ENCODE results near the gene EEIG2.
"Not testable (repeated sequence)": the region's sequence is repeated elsewhere in the genome, so short reads cannot be mapped to it uniquely, and the experiment has no call there.

EEIG2 gene

GRCh38 chr1:108559215-108560186 lies at the start of gene EEIG2:
Gene EEIG2, plus strand, starts transcription at chr1:108560100. Its CDS starts 329 bp downstream, at chr1:108560429.
- peak; percentile 89 for DNase-seq

GRCh38 chr1:108511764-108512163 lies 48.1 kb upstream of the EEIG2 start:
- no peak for DNase-seq

- DNase-seq, result no peak
These were observed 47.5 kb upstream of the EEIG2 start for GRCh38 chr1:108512239-108513043.

- DNase-seq, result no peak
These were observed 46.9 kb upstream of the EEIG2 start for GRCh38 chr1:108513044-108513415.

GRCh38 chr1:108513914-108514313 lies 46.0 kb upstream of the EEIG2 start:
- not testable (repeated sequence) for DNase-seq

GRCh38 chr1:108517301-108517897 lies 42.5 kb upstream of the EEIG2 start:
- not testable (repeated sequence) for DNase-seq

- no peak for DNase-seq
These were observed 37.9 kb upstream of the EEIG2 start for GRCh38 chr1:108521990-108522393.

GRCh38 chr1:108523829-108524228 lies 36.1 kb upstream of the EEIG2 start:
- no peak for DNase-seq

GRCh38 chr1:108524676-108525075 lies 35.2 kb upstream of the EEIG2 start:
- DNase-seq, result no peak

GRCh38 chr1:108527135-108527534 lies 32.8 kb upstream of the EEIG2 start:
- DNase-seq, result no peak

- DNase-seq, result no peak
These were observed 32.1 kb upstream of the EEIG2 start for GRCh38 chr1:108527837-108528236.

- DNase-seq, result no peak
These were observed 28.5 kb upstream of the EEIG2 start for GRCh38 chr1:108531444-108531843.

GRCh38 chr1:108532730-108533129 lies 27.2 kb upstream of the EEIG2 start:
- DNase-seq, result no peak

GRCh38 chr1:108533351-108534083 lies 26.4 kb upstream of the EEIG2 start:
- no peak for DNase-seq

- no peak for DNase-seq
These were observed 25.1 kb upstream of the EEIG2 start for GRCh38 chr1:108534759-108535158.

- DNase-seq, result not testable (repeated sequence)
These were observed 24.5 kb upstream of the EEIG2 start for GRCh38 chr1:108535315-108535897.

GRCh38 chr1:108536021-108536420 lies 23.9 kb upstream of the EEIG2 start:
- DNase-seq, result not testable (repeated sequence)

GRCh38 chr1:108536791-108537190 lies 23.1 kb upstream of the EEIG2 start:
- DNase-seq, result not testable (repeated sequence)

- DNase-seq, result no peak
These were observed 21.9 kb upstream of the EEIG2 start for GRCh38 chr1:108537976-108538375.

- no peak for DNase-seq
These were observed 18.9 kb upstream of the EEIG2 start for GRCh38 chr1:108540977-108541376.

- no peak for DNase-seq
These were observed 18.0 kb upstream of the EEIG2 start for GRCh38 chr1:108541861-108542260.

- DNase-seq, result not testable (repeated sequence)
These were observed 12.4 kb upstream of the EEIG2 start for GRCh38 chr1:108547493-108547892.

Measured in stimulated activated CD4-positive, alpha-beta T cell treated with anti-CD3 and anti-CD28 coated beads, Interleukin-12 subunit alpha, Interleukin-12 subunit beta, amount 100 ng/mL, for 4 hours (primary cell).